Fibroblast of the conjunctiva (primary cell): Measurements from ENCODE around the gene FAH.
"Not testable (repeated sequence)": the region's sequence is repeated elsewhere in the genome, so short reads cannot be mapped to it uniquely, and the experiment has no call there.

ENCODE experiments used
- DNase-seq: peaks from one replicate; pipeline ENCODE4 v3.0.0-alpha.2; 2010; ENCODE audit warnings: low read depth

Gene FAH

DNA sequence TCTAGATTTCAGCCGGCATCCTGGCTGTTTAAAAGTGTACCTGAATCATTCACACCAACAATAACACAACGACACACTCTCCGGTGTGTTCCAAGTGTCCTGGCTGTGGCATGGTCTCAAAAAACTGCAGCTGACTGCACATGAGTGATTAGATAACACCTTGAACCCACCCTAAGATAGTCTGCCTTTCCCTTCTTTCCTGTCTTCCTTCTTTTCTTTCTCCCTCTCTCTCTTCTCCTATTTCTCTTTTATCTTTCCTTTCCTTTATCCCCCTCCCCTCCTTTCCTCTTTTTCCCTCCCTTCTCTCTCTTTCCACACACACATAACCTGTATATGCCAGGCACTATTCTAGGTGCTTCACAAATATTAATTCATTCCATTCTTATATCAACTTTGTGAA is 1.2 kb upstream of the FAH start:
- no peak for DNase-seq

DNA sequence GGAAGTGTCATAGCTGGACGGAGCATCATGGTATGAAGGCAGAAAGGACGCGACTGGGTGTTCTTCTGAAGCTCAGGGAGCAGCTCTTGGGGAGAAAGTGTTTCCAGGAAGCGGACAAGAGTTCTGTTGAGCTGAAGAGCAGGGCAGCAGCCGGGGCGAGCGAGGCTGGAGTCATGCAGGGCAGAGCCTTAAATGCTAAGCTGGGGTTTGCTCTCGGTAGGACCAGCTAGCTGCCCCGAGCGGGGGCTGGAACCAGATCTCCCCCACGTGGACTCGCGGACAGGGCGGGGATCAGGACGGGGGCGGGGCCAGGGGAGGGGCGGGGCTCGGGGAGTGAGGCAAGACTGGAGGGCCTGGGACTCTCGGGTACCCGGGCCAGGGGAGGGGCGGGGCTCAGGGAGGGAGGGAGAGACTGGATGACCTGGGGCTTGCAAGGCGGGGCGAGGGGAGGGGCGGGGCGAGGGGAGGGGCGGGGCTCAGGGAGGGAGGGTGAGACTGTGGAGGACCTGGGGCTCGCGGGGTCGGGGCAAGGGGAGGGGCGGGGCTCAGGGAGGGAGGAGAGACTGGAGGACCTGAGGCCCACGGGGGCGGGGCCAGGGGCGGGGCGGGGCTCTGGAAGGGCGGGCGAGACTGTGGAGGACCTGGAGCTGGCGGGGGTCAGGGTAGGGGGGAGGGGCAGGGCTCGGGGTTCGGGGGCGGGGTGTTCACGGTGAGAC is 461 bp upstream of the FAH start:
- DNase-seq = peak; percentile 92

- no peak for DNase-seq
Measured at GRCh38 chr15:80153900-80154299, 1.1 kb downstream of the FAH start.

DNA sequence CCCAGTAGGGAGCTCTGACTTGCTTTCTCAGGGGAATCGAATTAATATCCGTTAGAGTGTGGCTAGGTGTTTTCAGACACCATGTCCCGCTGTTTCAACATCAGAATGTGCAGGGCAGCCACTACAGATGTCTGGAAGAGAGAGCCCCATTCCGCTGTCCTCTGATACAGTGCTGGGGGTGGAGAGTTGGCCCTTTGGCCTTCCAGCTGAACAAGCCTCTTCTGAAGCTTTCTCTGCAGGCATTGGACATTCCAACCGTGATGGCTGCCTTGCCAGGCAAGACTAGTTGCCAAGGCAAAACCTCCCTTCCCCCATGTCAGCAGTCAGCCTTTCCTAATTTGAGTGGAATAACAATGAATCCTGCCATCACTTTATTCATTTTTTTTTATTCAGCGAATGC is 1.5 kb downstream of the FAH start:
- no peak for DNase-seq

DNA sequence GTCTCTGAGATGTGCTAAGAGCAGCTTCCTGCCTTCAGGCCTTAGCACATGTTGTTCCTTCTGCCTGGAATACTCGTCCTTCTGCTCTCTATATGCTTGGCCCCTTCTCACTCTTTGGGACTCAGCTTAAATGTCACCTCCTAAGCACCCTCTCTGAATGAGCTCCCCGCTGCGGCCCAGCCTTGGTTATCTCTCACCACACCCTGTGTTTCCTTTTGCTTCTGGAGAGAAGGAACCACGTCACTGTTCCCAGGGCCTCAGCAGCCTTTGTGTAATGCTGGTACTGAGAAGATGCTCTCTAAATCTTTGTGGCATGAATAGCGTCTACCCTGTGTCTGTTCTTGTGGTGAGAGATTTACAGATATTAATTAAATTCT is 2.2 kb downstream of the FAH start:
- DNase-seq = no peak

DNA sequence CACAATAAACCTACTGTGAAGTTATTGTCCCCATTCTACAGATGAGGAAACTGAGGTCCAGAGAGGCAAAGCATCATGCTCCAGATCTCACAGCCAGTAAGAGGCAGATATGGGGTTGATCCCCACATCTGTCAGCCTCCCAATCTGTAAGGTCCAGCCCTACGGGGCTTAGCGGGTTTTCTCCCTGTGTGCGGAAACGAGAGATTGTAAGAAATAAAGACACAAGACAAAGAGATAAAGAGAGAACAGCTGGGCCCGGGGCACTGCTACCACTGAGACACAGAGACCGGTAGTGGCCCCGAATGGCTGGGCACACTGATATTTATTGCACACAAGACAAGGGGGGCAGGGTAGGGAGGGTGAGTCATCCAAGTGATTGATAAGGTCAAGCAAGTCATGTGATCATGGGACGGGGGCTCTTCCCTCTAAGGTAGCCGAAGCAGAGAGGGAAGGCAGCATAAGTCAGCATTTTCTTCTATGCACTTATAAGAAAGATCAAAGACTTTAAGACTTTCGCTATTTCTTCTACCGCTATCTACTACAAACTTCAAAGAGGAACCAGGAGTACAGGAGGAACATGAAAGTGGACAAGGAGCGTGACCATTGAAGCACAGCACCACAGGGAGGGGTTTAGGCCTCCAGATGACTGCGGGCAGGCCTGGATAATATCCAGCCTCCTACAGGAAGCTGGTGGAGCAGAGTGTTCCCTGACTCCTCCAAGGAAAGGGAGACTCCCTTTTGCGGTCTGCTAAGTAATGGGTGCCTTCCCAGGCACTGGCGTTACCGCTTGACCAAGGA is 2.8 kb downstream of the FAH start:
- not testable (repeated sequence) for DNase-seq

DNA sequence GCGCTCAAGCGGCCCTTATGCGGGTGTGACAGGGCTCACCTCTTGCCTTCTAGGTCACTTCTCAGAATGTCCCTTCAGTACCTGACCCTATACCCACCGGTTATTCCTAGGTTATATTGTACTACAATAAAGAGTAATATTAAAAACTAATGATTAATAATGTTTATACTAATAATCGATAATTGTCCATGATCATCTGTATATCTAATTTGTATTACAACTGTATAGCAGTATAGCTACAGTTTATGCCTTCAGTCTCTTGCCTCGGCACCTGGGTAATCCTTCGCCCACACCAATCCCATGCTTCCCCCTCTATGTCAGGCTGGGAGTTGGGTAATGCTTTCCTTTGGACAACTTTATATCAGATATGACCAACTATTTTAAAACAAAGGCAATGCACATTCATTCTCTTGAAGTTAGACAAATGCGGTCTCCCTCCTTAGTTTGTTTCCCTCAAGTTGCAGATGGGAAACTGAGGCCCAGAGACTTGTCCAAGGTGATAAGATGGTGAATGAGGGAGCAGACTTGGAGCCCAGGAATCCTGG is 3.4 kb downstream of the FAH start:
- no peak for DNase-seq

- DNase-seq = no peak
Measured at GRCh38 chr15:80157215-80157614, 4.4 kb downstream of the FAH start.

- DNase-seq = no peak
Measured at GRCh38 chr15:80159301-80159700, 6.5 kb downstream of the FAH start.

DNA sequence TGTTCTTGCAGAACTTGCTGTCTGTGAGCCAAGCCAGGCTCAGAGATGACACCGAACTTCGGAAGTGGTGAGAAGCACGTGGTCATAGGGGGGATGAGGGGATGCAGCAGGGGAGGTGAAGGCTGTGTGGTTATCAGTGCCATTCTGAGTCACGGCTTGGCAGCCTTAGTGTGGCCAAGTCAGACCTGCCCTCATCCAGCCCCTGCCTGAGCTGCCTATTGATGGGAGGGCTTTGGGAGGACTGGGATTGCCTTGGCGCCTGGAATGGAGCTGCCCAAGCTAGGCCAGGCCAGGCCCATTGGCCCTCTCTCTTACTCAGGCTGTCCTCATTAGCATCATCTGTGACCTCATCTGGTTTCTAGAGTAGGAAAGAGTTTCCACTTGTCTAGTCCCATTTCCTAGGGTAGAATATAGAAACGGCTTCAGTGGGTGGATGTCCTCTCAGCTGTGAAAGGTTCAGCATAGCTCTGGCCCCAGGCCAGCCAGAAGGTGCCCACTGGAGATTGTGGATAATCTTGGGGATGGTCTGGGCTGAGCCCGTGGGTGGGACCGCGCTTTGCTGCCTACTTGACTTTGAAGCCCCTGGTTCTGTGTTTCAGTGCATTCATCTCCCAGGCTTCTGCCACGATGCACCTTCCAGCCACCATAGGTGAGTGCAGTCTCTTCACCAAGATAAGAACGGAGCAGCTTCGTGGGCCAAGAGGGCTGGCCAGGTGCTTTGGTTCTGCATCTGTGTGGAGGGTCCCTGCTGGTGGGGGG is 7.2 kb downstream of the FAH start:
- DNase-seq = no peak

DNA sequence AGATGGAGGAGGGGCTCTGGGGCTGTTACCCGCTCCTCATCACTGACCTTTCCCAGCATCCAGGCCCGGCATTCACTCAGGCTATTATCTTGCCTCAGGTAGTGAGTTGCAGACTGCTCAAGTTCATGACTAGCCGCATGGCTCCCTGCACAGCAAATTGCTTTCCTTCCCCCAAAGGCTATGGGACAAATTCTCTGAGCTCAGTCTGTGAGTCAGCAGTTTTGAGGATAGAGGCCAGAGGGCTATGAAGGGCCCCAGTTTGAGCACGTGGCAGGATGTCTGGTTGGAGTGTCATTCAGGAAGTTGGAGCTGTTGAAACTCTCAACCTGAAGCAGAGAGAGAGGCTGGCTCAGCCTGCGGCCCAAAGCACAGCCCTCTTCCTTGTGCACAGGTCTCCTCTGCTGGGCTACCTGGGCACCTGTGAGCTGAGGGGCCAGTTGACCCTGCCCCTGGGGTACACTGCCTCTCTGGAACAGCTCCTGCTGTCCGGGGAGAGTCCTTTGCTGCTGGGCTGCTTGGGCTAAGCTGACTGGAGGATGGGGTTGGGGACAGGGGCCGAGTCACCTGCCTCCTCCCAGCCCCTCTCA is 7.9 kb downstream of the FAH start:
- peak; percentile 59 for DNase-seq

DNA sequence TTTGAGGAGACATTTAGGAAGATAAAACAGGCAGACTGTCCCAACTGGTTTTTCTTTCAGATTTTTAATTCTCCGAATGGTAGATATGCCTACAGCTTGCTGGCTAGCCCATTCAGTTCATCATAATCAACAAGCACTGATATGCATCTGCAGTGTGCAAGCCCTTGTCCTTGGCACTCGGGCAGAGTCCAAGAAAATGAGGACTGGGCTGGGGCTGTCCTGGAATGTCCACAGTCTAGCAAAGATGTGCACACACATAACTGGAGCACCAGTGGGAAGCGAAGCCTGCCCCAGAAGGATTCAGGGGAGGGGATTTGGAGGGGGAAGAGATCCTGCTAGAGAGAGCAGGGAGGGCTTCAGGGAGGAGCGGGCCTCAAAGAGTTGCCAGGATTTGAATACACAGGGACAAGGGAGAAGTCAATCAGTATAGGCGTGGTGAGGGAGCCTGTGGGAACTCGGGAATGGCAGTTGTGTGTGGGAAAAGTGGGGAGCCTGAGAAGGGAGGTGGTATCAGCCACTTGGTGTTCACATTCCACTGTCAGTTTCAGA is 8.7 kb downstream of the FAH start:
- DNase-seq = no peak

DNA sequence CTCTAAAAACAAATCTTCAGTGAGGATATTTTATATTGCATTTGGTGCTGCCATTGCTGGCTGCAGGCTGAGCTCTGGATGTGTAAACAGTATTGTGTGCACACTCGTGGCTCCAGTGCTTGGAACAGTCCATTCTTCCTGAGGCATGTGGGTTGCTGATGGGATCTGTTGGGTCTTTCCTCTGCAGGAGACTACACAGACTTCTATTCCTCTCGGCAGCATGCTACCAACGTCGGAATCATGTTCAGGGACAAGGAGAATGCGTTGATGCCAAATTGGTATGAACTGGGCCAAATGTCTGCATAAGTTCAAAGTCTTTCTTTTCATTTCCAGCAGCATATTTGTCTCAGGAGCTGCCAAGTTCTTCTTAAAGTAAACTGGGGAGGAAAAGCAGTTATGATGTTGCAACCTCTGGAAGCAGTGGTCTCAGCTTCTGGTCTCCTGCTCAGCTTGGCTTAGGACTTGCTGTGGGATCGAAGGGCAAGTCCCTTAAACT is 9.3 kb downstream of the FAH start:
- no peak for DNase-seq

DNA sequence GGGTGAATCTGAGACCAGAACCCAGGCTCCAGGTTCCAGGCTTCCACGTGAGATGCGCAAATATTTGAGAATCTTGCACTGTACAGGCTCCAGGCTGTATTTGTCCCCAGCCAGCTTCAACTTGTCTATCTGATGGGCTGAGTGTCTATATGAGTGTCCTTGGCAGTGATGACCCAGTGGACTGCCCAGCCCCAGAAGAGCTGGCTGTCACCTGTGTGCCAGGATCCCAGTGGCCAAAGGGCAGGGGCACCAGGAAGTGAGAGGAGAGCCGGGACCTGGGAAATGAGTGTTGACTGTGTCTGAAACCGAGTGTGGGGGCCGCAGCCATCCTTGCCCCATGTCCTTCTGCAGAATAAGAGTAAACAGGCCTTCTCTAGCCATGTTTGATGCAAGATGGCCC is 10.4 kb downstream of the FAH start:
- no peak for DNase-seq

DNA sequence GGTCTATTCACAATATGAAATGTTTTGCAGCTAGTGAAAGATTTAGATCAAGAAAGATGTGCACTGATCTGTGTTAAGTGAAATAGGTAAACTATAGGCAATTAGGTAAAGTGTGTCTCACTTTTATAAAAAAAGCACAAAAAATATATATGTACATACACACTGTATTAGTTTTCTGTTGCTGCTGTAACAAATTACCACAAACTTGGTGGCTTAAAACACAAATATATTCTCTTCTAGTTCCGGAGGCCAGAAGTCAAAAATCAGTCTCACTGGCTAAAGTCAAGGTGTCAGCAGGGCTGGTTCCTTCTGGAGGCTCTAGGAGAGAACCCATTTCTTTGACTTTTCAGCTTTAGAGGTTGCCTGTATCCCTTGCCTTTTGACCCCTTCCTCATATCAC is 11.1 kb downstream of the FAH start:
- DNase-seq = no peak

- no peak for DNase-seq
Measured at GRCh38 chr15:80167936-80168335, 15.1 kb downstream of the FAH start.

DNA sequence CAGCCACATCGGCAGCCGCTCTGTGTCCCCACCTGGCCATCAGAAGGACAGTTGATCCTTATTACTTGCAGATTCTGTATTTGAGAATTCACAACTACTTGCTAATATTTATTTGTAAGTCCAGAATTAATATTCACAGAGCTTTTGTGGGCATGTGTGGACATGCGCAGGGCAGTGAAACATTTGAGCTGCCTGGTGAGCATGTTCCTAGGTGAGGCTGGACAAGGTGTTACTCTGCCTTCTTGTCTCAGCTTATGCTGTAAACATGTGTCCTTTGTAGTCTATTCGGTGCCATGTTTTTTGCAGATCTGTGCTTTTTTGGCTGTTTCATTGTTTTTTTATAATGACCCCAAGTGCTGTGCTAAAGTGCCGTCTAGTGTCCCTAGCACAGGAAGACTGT is 15.6 kb downstream of the FAH start:
- DNase-seq = no peak

DNA sequence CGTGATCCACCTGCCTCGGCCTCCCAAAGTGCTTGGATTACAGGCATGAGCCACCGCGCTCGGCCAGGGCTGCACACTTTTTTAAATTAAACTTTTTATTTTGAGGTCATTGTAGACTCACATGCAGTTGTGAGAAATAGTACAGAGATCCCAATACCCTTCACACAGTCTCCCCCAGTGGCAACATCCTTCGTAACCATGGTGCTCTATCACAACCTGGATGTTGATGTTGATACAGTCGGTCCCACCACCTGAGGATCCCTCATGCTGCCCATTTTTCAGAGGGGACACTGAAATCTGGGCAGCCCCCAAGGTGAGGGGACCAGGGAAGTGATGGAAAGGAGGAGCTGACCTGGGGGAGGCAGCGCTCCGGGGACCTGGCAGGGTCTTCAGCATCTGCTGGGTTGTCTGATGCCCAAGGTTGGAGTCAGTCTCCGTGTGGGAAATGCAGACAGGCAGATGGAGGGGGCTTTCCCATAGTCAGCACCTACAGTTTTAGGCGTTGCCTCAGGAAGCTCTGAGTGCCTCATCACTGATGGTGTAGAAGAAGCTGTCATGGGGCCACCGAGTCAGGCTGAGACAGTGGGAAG is 17.1 kb downstream of the FAH start:
- DNase-seq = no peak

DNA sequence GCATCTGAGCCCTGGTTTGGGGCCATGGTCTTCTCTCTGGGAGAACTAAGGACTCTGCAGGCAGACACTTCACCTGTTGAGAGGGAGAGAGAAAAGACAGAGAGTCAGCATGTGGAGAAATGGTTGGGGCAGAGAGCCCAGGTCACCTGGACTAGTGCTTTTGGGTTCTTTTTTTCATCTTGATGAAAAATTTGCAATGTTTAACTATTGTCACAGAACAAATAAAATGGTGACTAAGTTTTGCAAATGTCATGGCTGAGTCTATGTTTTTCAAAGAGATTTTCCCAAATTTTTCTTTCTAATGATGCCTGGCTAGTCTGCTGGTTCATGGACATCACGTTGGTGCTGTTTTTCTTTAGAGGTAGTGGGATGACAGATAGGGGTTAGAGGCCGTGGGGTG is 17.8 kb downstream of the FAH start:
- no peak for DNase-seq

DNA sequence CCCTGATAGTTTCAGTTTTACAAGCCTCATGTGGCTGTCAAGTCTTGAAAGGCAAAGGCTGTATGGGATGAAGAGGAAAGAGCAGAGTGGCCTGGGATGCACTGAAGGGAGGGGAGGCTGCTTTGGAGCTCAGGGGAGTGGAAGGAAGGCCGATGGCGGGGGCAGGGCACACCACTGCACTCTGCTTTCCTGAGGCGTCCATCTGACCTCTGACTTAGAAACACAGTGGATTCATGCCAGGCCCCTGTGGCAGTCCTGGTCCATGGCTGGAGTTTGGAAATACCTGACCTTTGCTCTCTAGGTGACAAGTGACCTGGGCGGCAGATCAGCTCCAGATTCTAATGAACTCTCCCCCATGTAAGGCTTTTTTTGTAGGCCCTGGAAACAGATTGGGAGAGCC is 19.0 kb downstream of the FAH start:
- no peak for DNase-seq

DNA sequence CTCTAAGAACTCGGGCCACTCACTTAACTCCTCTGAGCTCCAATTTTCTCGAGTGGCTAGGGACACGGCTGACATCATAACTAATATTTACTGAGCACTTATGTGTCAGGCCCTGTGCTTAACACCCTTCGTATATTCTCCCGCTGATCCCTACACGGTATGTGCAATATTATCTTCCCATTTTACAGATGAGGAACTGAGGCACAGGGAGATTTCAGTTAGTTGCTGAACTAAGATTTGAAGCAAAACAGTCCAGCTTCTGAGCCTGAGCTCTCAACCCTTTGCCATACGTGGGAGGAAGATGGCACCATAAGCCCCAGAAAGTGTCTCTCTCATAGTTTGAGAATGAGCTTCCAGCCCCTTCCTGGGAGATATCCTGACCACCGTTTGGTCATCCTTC is 19.6 kb downstream of the FAH start:
- no peak for DNase-seq
